IPS DF 4.7 (cell line): ENCODE measurements around the gene NAPEPLD.
"Not testable (repeated sequence)": the region's sequence is repeated elsewhere in the genome, so short reads cannot be mapped to it uniquely, and the experiment has no call there.

Source experiments
- DNase-seq: peaks from one replicate; pipeline ENCODE4 v3.0.0-alpha.2; 2013; ENCODE audit warnings: low spot score; ENCODE audit errors: extremely low read depth

NAPEPLD gene

DNA sequence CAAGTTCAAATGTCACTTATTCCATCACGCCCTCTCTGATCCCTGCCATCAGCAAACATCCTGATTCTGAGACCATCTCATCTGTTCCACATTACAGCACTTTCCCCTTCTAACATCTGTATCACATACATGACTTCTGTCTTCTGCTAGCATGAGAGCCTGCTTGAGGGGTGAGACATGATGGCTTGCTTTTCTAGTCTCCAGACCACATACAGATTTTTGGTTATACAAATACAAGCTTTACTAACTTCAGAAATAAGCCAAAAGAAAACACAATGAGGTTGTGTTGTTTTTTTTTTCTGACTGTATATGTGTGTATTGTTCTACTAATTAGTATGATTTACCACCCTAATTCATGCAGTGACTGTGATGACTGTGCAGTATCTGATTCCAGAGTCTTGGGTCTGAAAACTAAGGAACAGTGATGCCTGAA lies 34.3 kb downstream of the NAPEPLD start:
- DNase-seq = no peak

DNA sequence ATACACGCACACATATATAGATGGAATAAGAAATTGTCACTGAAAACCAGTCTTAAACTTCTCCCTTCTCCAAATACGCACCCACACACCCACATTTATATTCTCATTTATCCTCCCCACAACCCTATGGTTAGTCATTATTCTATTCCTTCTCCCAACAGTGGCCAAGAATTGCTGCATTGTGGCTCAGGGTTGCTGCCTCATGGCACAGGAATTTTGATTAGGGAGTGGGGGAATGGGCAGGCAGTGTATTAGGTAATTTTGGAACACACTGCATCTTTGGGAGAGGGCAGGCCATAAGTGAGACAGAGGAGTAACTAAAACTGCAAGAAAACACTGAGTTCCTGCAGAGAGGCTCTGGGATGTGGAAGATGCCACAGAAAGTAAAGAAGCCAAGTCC lies 35.7 kb downstream of the NAPEPLD start:
- DNase-seq = no peak

DNA sequence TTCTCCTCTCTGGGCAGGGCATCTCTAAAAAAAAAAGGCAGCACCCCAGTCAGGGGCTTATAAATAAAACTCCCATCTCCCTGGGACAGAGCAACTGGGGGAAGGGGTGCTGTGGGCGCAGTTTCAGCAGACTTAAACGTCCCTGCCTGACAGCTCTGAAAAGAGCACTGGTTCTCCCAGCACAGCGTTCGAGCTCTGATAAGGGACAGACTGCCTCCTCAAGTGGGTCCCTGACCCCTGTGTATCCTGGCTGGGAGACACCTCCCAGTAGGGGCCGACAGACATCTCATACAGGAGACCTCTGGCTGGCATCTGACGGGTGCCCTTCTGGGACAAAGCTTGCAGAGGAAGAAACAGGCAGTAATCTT lies 42.2 kb downstream of the NAPEPLD start:
- DNase-seq = not testable (repeated sequence)

DNA sequence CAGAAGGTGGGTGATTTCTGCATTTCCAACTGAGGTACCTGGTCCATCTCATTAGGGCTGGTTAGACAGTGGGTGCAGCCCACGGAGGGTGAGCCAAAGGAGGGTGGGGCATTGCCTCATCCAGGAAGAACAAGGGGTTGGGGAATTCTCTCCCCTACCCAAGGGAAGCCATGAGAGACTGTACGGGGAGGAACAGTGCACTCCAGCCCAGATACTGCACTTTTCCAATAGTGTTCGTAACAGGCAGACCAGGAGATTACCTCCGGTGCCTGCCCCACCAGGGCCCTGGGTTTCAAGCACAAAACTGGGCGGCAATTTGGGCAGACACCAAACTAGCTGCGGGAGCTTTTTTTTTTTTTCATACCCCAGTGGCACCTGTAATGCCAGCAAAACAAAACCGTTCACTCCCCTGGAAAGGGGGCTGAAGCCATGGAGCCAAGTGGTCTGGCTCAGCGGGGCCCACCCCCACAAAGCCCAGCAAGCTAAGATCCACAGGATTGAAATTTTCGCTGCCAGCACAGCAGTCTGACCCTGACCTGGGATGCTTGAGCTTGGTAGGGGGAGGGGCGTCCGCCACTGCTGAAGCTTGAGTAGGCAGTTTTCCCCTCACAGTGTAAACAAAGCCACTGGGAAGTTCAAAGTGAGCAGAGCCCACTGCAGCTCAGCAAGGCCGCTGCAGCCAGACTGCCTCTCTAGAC lies 42.7 kb downstream of the NAPEPLD start:
- peak; percentile 9 for DNase-seq

DNA sequence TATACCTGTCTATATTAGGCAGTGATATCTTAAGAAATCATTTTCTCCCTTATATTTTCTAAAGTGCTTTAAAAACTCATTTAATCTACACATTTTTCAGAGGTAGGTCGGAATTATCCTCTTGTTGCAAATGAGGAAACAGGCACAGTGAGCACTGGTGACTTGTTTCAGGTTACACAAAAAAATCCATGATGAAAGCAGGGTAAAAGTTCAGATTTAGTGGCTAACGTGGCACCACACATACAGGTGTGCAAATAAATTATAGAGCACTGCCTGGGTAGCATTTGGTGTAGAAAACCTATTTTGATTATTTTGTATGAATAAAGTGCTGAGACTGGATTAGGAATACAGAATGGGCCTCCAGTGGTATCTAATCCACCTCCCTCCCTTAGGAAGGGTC lies 47.4 kb downstream of the NAPEPLD start:
- no peak for DNase-seq

DNA sequence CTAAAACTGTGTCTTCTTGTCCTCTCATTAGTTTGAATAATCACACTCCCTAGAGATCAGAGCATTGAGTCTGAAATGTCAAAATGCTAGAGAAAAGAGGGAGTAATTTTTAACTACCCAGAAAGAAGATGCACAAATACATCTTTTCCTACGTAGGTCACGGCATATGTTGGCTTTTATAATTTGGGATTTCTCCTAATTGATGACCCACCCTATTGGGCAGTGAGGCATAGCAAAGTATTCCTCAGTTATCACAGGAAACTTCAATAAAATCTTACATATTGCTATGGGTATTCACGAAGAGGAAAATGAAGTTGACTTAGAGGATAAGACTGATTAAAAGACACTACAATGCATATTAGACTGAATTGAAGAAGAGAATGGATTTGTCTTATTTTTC lies 48.6 kb downstream of the NAPEPLD start:
- DNase-seq = no peak

DNA sequence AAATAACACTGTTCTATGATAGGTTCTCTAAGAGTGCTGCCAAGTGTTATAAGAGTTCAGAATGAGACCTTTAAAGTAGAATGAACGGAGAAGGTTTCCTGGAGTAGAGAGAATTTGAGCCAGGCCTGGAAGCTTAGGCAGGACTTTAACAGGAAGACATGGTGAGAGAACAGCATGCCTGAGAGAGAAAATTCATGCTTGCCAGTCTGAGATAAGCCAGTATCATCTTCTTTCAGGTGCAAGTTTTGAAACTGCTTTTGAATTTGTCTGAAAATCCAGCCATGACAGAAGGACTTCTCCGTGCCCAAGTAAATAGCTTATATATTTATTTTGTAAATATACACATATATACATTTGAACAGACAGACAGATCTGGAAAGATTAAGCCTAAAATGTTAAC lies 51.9 kb downstream of the NAPEPLD start:
- DNase-seq = no peak

DNA sequence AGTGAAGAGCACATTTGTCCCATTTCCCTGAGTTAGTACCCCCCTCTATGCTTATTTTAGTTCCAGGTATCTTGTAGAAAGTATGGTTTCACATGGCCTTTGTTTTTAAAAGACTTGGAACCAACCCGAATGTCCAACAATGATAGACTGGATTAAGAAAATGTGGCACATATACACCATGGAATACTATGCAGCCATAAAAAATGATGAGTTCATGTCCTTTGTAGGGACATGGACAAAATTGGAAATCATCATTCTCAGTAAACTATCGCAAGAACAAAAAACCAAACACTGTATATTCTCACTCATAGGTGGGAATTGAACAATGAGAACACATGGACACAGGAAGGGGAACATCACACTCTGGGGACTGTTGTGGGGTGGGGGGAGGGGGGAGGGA lies 53.3 kb downstream of the NAPEPLD start:
- DNase-seq = not testable (repeated sequence)

DNA sequence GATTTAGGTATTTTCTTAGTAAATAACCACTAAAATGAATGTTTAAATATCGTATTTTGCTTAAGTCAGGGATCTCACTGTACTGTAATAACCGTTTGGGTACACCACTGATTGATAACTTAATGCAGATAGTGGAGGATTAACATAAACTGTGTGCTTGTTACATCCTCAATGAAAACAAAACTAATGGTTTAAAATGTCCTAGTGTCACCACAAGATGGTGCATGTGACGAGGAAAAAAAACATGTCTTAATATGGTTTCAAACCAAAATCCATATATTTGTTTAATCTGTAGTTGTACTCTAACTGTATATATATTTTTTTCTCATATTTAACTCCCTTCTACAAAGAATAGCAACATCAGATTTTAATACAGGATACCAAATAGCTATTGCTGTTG lies 54.8 kb downstream of the NAPEPLD start:
- DNase-seq = no peak

DNA sequence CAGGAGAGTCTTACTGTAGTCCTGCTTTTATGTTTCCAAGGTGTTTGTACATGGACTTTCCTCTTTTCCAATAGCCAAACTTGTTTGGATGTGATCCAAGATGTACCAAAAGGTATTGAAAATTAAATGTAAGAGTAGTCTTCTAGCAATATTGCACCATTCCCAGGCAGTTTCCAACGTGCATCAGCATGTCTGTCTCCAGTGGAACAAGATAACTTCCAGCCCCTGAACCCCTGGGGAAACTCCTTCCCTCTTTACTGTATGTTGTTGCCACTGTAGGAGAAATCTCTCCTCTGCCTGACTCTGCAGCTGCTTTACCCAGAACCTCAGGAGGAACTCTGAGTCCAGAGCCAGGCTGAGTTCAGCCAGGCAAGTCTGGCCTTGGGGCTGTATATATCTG lies 55.5 kb downstream of the NAPEPLD start:
- DNase-seq = no peak

DNA sequence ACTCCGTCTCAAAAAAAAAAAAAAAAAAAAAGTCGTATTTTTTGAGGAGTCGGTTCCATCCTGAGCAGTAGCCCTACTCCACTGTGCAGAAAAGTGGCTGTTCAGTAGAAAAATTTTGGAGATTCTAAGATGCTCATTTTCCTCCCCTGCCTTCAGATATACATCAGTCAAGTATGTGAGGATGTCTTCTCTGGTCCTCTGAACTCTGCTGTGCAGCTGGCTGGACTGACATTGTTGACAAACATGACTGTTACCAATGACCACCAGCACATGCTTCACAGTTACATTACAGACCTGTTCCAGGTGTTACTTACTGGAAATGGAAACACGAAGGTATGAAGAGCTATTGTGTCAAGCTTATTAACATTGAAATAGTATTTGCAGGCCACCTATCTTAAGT lies 56.6 kb downstream of the NAPEPLD start:
- DNase-seq = not testable (repeated sequence)

DNA sequence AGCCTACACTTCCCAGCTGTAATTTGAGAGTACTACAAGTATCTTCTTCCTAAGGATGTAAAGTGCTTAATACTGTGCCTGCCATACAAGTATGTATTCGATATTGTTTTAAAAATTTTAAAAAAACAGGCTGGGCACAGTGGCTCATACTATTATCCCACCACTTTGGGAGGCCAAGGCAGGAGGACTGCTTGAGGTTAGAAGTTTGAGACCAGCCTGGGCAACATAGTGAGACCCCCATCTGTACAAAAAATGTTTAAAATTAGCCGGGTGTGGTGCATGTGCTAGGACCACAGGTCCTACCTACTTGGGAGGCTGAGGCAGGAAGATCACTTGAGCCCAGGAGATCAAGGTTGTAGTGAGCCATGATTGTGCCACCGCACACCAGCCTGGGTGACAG lies 65.7 kb downstream of the NAPEPLD start:
- DNase-seq = no peak

DNA sequence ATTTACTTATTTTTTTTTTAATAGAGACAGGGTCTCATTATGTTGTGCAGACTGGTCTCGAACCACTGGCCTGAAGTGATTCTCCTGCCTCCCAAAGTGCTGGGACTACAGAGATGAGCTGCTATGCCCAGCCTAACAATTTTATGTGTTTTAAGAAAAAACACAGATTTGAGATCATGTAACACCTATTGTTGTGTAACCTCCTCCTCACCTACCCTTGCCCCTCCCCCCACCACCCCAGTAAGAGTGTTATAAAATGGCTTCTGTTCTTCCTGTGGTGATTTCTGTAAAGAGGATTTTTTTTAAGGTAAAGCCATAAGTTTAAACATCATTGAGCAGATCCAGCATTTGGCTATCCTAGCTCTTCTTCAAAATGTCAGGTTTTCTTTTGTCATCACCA lies 66.4 kb downstream of the NAPEPLD start:
- DNase-seq = no peak

DNA sequence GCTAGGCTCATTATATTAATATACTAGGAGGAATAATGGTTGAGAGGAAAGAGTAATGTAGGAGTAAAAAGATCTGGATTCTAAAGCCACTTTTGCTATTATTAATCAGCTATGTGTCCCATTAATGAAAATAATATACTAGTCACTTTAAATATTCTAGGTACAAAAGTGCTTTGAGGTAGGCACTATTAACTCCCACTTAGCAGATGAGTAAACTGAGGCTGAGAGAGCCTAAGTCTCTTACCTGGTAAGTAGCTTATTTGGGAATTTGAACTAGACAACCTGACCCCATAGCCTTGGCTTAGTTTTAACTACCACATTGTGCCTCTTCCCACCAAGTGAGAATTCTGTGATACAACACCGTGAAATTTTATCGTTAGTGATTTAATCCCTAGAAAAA lies 68.0 kb downstream of the NAPEPLD start:
- DNase-seq = no peak

DNA sequence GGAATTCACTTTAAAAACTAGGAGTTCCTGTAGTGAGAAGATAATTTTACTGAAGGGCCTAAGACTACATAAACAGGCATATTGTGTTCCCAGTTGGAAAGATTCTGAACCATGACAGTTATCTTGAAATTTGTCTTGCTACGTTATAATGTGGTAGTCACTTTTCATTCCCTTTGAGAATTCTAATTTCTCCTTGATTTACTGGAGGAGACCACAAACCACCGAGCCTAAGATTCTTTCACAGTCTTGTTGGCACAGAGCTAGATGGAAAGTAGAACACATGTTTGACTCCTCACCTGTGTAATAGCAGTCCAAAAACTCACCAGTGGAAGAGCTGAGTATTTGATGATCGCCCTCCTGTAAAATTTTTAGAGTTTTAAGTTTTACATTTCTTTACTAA lies 69.1 kb downstream of the NAPEPLD start:
- no peak for DNase-seq

DNA sequence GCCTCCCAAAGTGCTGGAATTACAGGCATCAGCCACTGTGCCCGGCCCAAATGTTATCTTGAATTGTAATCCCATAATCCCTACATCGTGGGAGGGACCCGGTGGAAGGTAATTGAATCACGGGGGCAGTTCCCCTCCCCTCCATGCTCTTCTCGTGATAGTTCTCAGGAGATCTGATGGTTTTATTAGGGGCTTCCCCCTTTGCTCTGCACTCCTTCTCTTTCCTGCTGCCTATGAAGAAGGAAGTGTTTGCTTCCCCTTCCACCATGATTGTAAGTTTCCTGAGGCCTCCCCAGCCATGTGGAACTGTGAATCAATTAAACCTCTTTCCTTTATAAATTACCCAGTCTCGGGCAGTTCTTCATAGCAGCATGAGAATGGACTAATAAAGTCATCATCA lies 70.7 kb downstream of the NAPEPLD start:
- not testable (repeated sequence) for DNase-seq

DNA sequence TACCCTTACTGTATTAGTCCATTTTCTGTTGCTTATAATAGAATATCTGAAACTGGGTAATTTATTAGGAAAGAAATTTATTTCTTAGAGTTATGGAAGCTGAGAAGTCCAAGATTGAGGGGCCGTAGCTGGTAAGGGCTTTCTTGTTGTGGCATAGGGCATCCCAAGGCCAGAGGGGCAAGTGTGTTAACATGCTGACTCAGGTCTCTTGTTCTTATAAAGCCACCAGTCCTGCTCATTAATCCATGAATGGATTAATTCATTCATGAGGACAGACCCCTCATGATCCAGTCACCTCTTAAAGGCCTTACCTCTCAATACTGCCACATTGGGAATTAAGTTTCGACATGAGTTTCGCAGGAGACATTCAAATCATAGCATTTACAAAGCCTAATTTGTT lies 71.6 kb downstream of the NAPEPLD start:
- no peak for DNase-seq

DNA sequence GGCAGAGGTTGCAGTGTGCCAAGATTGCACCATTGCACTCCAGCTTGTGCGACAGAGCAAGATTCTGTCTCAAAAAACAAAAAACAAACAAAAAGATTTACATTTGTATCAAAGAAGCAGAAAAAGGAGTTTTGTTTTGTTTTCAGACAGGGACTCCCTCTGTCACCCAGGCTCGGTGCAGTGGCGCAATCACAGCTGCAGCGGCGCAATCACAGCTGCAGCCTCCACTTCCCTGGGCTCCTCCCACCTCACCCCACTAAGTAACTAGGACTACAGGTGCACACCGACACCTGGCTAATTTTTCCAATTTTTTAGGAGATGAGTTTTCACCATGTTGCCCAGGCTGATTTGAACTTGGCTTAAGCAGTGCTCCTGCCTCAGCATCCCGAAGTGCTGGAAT lies 72.1 kb downstream of the NAPEPLD start:
- no peak for DNase-seq

DNA sequence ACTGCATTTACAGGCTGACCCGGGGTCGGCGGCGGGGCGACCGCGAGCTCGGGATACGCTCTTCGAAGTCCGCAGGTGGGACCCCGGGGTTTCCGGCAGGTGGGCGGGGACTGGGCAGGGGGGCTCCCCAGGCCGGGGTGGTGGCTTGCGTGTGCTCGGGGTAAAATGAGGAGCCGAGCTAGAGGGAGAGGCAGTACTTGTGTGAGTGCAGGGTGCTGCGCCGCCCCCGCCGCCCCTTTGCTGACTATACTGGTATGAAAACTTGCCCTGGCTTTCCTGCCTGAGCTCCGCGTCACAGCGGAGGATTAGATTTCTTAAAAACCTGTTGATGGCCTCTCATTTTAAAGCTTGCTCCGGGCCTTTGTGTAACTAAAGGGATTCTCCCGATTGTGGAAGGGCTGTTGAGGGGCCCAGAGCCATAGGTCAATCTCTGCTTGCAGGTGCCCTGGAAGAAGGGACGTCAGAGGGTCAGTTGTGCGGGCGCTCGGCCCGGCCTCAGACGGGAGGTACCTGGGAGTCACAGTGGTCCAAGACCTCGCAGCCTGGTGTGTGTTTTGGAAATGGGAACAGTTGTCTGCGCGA lies 73.5 kb downstream of the NAPEPLD start:
- no peak for DNase-seq

DNA sequence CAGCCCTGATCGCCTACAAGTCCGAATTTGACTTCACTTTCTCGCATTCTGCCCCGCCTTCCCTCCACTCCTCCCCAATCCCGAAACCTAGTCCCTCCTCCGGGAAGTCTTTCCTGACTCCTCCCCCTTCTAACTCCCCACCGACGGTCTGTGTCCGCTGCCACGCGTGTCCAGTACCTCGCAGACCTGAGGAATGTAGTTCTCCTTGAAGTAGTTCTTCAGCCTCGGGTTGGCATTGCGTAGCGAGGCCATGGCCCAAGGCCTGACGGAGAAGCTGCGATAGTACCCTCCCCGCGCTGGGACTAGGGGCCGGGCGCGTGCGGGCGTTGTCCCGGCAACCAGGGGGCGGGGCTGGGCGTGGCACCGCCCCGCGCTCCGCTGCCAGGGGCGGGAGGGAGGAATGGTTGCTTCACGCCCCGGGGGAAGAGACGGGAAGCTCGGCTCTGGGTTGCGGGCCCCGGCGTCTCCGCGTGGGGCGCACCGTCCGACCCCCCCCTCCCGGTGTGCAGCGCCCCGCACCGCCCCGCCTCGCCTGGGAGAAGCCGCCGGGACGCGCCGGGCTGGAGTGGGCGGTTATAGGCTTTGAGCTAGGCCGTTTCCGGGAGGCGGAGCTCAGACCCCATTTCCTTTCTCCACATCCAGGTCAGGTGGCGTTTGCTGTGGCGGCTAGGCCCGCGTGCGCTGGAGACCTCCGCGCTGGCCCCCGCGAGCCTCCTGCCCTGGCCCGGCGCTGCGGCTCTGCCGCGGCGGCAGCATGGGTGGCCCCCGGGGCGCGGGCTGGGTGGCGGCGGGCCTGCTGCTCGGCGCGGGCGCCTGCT lies 74.2 kb downstream of the NAPEPLD start, which contains the start of the genes ARMC10 and FBXL13:
ARMC10 (plus strand) TSS at position 622 of the 818 bp plus-strand sequence; CDS start at position 755, 133 bp downstream.
FBXL13 (minus strand) TSS at position 278 of the 818 bp plus-strand sequence.
- no peak for DNase-seq

DNA sequence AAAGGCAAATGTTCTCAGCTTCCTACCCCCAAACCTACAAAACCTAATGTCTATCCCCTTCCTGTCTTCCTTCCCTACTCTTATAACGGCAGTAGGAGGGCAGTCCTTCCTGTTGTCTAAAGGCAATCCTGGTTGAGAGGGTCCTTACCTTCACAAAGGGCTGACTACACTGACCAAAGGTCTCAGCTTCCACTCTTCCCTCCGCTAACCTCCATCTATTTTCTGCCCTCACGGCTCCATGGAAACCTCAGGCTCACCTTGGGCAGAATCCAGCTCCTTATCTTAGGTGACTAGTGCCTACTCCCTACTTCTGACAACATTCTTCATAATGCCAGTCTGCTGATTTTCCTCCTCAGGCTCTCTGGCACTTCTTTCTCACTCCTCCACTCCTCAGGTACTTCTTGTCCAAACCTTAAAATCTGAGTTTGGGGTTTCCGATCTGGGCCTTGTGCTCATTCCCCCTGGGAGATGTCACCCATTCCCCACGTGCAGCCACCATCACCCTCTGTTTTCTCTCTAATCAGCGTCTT lies 74.8 kb downstream of the NAPEPLD start:
- DNase-seq = no peak

DNA sequence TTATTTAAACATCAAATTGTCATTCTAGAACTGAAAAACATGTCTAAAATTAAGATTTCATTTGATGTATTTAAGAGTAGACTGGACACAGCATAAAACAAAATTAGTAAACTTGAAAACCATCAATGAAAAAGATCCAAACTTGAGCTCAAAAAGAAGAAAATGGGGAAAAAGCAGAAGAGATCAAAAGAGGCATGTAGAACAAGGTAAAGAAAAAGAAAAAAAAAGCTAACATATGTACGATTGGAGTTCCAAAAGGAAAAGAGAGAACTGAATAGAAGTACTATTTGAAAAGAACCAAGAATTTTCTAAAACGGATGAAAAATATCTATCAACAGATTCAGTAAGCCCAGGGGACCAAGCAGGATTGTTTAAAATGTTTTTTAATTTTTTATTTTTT lies 77.9 kb downstream of the NAPEPLD start:
- no peak for DNase-seq
